Nucleus accumbens (tissue), 56 donors: Measurements from ENCODE around the gene DDOST.
"Not testable (repeated sequence)": the region's sequence is repeated elsewhere in the genome, so short reads cannot be mapped to it uniquely, and the experiment has no call there.

Experiments
- DNase-seq, 56 donors: peaks; one replicate each; lab custom pipeline; 2025; lab: John Stamatoyannopoulos, UW

Gene DDOST

DNA sequence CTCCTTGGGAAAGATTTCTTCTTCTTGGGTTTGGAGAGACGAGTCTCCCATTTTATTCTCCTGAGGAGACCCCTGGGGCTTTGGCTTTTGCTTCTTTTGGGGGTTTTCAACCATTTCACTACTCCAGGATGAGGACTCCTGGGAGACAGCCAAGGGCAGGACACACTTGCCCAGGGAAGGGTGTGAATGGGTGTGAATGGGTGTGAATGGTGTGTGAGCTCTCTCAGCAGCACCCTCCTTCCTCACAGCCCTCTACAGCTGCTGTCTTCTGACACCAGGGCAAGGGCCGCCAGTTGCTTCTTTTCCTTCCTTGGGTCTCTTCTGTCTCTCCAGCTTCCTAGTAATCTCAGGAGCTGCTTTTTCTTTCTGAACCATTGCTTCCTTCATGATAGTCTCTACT lies 32.5 kb upstream of the DDOST start:
- DNase-seq: no peak

DNA sequence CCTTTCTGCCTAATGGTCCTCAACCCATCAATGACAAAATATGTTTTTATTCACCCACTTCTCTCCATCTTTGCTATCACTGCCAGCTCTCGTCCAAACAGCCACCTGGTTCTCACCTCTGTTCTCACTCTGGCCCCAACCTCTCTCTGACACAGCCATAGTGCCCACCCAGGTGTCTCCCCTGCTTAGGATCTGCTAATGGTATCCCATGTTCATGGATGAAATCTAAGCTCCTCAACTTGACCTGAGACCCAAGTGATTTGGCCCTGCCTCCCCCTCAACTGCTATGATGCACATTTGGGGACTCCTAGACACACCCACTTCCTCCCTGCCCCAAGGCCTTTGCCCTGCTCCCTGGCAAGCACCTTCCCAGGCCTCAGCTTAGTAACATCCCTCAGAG lies 30.7 kb upstream of the DDOST start:
- DNase-seq: no peak

DNA sequence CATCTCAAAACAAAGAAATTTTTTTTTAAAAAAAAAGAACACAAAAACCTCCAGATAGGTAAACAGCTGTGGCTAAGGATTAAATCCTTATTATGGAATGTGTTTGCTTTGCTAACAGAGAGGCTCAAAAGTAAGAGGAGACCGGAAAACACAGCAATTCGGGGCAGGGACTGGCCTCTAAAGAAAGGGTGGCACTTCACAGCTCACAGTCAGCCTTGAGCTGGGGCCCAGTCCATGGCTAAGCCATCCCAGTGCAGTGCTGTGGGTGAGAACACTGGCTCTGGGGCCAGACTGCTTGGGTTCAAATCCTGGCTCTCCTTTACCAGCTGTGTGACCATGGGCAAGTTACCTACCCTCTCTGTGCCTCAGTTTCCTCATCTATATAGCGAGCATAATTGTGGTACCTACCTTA lies 28.5 kb upstream of the DDOST start:
- no peak for DNase-seq

DNA sequence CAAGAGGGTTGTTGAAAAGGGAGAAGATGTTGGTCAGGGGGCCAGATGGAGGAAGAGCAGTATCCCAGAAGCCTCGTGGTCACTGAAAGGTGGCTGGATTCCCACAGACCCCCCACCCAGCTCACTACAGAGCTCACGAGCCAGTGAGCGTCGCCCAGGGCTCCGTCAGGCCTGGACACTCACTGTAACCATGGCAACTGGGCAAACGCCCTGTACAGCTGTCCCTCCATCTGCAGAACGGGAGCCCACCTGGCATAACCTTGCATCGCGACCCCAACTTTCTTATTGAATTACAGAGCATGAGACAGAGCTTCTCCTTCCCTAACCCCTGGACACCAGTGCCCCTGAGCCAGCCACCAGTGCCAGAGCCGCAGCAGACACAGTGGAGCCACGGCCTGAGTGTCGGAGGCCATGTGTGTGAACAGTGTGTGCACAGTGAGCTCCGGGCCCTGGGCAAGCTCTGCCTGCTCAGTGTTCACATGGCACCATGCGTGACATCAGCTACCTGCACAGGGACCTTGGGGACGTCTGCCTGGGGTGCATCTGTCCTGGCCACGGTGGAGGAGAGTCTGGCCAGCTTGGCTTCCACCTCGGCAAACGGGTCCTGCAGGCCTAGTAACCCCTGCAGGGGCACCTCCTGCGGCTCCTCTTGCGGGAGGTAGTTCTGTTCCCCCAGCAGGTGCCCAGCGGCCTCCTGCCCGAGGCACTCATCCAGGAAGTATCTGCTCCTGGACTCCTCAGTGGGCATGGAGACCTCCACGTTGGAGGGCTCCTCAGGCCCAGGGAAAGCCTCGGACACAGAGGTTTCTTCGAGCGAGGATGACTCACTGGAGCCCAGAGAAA lies 25.9 kb upstream of the DDOST start:
- DNase-seq: no peak

DNA sequence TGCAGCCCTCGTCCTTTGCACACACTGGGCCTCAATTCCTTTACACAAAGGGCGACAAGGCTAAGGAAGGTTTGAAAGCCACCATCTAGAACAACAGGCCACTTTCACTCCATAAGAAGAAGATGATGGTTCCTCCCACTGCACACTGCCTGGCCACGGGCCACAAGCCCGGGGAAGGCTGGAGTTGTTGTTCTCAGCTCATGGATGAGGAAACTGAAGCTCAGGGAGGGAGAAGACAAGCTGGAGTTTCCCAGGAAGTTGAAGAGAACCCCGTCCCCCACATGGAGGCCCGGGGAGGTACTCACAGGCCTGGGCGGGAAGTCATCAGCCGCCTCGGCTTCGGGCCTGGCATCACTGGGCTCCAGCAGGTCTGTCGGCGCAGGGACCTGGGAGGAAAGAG lies 24.6 kb upstream of the DDOST start:
- no peak for DNase-seq

DNA sequence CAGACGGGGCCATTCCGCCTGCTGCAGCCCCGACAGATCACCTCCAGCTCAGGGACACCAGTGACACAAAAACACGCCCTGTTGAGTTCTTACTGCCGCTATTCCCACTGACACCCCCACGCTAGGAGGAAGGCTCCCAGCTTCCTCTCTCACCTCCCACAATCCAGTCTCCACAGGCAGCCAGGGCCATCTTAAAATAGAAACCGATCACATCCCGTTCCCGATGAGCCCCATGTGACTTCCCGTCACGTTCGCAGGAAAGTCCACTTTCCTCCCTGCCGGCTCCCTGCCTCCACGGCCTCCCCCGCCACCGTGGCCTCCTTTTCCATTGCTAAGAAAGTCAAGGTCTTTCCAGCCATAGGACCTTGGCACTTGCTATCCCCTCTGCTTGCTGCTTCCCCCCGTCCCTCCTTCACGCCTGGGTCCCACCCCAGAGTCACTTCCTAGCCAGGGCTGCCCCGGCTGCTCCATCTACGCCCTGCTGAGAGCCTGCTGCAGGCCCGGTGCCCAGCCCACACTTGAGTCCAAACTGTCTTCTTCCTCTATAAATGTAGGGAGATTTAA lies 24.0 kb upstream of the DDOST start:
- DNase-seq: peak in 11 of 56 donors; percentile 10 to 46 (median 19)

DNA sequence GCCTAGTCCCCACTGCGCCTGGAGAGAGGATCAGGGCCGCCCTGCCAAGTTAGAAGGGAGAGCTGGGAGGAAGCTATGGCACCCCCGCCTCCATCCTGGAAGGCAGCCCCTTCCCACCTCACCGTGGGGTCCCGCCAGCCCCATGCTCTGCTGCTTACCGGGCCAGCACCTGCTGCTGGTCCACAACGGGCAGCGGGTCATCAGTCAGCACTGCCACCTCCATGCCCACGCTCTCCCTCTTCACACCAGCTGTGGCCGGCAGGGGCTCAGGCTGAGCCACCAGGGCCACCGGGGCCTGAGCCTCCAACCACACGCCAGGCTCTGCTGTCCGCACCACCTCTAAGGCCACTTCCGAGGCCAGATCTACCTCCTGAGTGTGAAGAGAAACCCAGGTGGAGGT lies 23.5 kb upstream of the DDOST start:
- DNase-seq: no peak

DNA sequence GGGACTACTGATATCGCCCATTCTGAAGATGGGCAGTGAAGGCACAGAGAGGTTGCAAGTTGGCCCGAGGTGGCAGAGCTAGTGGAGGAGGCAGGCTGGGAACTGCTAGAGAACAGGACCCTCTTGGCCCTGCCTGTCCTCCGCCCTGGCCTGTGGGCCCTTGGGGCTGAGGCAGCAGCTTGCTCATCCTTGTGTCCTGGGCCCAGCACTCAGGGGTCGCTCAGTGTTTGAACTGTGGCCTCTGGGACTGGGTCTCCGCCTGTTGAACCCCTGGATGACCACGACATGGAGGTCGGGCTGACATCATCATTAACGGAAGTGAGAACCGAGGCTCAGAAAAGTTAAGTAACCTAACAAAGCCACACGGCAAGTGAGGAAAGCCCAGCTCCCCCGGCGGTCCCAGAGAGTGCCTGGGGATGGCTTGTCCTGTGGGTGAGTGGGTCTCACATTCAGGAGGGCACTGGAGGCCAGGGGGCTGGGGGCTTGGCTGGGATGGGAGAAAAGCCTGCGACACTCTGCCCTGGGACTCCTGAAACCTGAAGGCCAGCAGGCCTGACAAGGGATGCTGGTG lies 23.0 kb upstream of the DDOST start:
- no peak for DNase-seq

DNA sequence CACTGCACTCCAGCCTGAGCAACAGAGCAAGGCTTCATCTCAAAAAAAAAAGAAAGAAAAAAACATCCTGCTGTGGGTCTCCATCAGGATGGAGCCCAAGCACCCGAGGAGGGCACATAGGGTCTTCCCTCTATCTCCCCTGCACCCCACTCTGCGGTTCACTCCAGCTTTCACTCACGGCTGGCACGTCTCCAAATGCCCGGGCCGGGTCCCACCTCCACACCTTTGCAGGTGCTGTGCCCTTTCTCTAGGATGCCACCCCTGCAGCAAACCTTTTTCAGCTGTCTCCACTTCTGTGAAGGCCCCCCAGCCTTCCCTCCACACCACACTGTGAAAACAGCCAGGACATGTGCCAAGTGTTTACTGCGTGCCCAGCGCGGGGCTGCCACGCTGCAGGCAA lies 22.4 kb upstream of the DDOST start:
- no peak for DNase-seq

DNA sequence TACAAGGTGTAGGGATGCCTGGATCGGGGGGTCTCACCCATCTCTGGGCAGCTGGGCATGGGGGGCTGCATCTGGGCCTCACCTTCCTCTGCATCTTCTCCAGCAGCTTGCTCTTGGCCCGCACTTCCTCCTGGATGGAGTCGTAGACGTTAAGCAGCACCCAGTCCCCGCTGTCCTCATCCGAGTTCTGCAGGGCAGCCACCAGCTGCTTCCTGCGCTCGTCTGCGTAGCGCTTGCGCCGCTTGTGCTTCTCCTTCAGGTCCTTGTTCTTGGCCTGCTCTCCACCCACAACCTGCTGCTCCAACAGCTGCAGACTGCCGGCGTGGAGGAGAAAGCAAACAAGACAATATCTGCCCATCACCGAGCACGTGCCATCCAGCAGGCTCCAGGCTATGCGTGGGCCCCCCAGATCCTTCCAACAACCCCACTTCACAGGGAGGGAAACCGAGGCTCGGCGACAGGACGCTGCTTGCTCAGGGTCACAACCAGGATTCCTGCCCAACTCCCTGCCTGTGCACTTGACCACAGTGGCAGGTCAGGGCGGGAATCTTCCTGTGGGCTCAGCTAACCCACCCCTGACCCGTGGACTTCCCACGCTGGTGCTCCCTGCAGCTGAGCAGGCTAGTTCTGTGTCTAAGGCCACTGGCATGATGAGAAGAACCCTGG lies 21.5 kb upstream of the DDOST start:
- DNase-seq: peak in 10 of 56 donors; percentile 6 to 46 (median 18)

DNA sequence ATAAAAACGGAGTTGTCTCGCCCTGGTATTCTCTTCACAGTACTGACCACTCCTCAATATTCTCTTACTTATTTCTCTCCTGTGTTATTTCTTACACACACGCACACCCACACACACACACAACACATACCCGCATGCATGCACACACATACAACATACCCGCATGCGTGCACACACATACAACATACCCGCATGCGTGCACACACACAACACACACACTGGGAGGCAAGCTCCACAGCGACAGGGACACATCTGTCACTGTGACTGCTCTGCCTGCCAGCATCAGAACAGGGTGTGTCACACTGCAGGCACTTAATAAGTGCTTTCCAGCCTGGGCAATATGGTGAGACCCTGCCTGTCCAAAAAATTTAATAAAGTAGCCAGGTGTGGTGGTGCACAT lies 20.8 kb upstream of the DDOST start:
- no peak for DNase-seq

DNA sequence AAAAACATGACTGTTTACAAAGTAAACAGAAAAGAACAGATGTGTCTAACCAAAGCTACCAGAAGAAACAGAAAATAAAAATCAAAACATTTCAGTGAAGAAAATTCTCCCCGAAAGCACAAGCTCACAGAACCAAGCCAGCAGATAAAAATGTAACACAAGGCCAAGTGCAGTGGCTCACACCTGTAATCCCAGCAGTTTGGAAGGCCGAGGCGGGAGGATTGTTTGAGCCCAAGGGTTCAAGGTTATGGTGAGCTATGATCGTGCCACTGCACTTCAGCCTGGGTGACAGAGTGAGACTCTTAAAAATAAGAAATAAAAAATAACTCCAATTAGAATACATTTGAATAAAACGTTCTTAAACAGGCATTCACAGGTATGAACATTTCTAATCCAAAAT lies 19.1 kb upstream of the DDOST start:
- DNase-seq: no peak

DNA sequence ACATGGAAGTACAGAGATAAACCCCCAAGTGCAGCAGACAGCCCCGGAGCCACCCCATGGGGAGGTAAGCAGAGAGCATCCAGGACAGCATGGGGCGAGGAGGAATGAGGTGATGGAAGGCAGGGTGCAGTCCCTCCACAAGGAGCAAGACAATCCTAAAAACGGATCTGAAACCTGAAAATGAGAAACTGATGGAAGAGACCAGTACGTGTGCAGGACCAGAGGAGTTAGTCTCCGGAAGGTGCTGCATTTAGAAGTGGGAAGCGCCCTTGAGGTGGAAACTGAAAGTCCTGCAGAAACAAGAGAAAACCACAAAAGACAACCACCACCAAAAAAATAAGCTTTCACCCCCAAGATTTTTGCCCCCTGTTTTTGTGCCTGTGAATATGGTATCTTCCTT lies 17.4 kb upstream of the DDOST start:
- DNase-seq: no peak

DNA sequence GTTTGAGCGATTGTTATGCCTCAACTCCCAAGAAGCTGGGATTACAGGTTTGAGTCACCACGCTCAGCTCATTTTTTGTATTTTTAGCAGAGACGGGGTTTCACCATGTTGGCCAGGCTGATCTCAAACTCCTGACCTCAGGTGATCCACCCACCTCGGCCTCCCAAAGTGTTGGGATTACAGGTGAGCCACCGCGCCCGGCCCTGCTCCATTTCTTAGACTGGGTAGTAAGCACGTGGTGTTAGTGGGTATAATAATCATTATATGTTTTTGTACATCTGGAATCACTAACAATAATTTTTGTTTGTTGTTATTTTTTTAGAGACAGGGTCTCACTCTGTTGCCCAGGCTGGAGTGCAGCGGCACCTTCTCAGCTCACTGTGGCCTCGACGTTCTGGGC lies 12.5 kb upstream of the DDOST start:
- not testable (repeated sequence) for DNase-seq

DNA sequence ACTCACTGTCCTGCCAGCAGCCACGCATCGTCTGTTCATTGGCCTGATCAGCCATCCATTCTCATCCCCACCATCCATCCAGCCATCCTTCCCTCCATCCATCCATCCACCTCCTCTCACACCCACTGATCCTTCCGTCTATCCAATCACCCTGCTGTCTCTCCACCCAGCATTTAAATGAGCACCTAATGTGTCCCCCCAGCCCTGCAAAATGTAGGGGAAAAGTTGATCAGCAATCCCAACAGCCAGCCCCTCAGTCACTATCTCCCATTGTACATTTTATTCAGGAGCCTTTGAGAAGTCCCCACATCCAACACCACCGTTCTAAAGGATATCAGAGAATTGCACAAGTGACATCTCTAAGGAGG lies 11.1 kb upstream of the DDOST start:
- DNase-seq: no peak

DNA sequence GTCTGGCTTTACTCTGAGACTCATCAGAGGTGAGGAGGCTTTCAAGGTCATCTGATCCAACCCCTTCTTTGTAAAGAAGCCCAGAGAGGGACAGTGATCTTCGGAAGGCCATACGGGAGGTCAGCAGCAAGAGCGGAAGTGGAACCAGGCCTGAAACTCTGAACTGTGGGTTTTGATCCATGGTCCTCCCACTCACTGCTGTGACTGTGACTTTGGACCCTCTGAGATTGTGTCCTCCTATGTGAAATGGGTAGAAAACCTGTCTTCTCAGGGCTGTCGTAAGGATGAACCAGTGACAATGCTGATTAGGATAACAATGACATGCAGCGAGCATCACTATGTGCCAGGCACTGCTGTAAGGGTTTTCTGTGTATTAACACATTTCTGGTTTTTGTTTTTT lies 9.8 kb upstream of the DDOST start:
- DNase-seq: no peak

DNA sequence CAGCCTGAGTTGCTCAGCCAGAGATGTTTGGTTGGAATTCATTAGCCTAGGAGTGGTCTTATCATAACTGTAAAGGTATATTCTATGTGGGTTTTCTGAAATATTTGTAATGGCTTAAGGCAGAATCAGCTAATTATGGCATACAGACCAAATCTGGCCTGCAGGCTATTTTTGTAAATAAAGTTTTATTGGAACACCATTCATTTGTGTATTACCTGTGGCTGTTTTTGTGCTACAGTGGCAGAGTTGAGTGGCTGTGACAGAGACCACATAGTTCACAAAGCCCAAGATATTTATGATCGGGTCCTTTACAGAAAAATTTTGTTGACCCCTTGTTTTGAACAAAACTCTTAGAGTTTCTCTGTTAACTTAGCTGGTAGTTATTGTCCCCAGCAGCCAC lies 7.4 kb upstream of the DDOST start:
- no peak for DNase-seq

DNA sequence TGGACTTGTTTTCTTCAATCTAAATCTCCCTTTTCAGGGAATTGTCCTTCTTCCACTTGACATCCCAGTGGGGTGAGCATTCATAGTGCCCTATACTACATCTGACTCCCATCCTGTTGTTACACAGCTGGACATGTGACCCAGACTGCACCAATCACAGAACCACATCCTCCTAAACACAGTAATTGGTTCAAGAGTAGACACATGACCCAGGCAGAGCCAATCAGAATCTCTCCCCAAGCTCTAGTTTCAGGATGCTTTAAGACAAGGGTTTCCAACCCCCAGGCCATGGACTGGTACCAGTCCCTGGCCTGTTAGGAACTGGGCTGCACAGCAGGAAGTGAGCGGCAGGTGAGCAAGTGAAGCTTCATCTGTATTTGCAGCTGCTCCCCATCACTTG lies 5.6 kb upstream of the DDOST start:
- DNase-seq: no peak

DNA sequence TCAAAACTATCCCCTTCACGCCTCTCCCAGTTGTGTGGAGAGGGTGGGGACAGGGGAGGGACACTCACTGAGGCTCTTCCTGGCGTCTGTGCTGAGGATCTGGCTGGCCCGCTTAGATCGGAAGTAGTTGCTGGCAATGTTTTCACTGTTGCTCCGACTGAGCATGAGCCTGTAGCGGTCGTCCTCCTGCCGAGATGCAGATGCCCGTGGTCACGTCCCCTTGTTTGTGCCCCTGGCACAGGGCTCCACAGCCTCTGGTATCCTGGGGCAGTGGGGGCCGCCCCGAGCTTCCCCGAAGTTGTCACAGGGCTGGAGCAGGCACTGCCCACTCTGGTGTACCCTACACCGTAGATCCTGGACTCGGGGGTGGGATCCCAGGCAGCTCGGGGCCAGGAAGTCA lies 5.0 kb upstream of the DDOST start:
- no peak for DNase-seq

DNA sequence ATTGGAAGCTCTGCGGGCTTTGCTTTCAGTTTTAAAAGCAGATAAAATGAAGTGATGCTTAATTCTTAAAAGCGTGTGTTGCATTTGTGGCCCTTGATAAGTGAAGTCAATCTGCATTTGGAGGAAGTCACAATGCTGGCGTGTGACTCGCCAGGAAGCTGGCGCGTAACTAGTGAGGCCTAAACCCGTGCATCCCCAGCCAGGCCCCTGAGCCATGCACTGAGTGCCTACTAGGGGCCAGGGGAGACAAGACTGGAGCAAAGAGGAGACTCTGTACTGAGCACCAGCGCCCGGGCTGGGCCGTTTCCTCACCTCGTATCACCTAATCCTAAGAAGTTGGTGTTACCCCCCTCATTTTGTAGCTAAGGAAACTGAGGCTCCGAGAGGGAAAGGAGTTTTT lies 4.6 kb upstream of the DDOST start:
- no peak for DNase-seq

DNA sequence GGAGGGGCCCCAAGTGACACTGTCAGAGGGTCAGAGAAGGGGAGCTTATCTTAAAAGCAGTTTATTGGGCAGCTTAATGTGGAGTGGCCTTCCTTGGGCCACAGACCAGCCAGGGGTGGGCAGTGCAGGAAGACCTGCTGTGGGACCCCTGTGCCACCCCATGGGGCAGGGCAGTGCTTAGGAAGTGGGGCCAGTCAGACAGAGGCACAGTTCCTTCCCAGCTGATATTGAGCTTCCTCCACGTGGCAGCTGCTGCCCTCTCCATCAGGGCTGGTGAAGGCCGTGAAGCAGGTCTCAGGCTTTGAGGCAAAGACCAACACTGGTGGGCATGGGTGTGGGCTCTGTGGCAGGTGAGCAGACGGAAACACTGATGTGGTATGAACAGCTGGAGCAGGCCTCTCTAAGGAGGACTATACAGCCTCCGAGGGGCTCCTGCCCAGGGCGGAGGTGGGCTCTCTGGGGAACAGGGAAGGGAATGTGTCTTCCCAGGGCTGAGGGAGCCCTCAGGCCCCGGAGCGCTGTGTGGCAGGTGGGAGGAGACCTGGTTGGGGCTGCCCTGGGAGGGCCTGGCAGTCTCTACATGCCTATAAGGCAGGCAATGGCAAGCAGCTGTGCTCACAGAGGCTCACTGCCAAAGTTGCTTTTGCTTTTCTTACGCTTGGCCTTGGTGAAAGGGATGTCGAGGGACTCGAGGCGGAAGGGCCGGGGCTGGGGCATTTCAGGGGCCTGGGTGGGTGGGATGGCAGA lies 3.0 kb upstream of the DDOST start:
- DNase-seq: no peak
